Stimulated activated CD4-positive, alpha-beta T cell treated with anti-CD3 and anti-CD28 coated beads, Interleukin-2, amount 100 ng/mL, for 48 hours (primary cell): Measurements from ENCODE around the gene CLPX.
"Not testable (repeated sequence)": the region's sequence is repeated elsewhere in the genome, so short reads cannot be mapped to it uniquely, and the experiment has no call there.

ENCODE experiments used
- DNase-seq, 2 donors: peaks; one replicate each; pipeline ENCODE4 v3.0.0-alpha.2; 2020

CLPX gene

GRCh38 chr15:65165875-65166274 is 19.3 kb downstream of the CLPX start:
- DNase-seq: no peak

- DNase-seq: no peak
These were observed 21.0 kb downstream of the CLPX start for GRCh38 chr15:65164139-65164538.

GRCh38 chr15:65163041-65163440 is 22.1 kb downstream of the CLPX start:
- DNase-seq: no peak

GRCh38 chr15:65156692-65157091 is 28.4 kb downstream of the CLPX start:
- DNase-seq: no peak

- DNase-seq: no peak
These were observed 30.4 kb downstream of the CLPX start for GRCh38 chr15:65154720-65155119.

GRCh38 chr15:65147902-65148301 is 37.2 kb downstream of the CLPX start:
- no peak for DNase-seq

GRCh38 chr15:65146438-65146837 is 38.7 kb downstream of the CLPX start:
- no peak for DNase-seq

GRCh38 chr15:65138631-65139030 is 46.5 kb downstream of the CLPX start:
- DNase-seq: not testable (repeated sequence)

GRCh38 chr15:65137893-65138292 is 47.2 kb downstream of the CLPX start:
- not testable (repeated sequence) for DNase-seq

- DNase-seq: not testable (repeated sequence)
These were observed 48.1 kb downstream of the CLPX start for GRCh38 chr15:65137089-65137488.

- no peak for DNase-seq
These were observed 50.6 kb downstream of the CLPX start for GRCh38 chr15:65134538-65134937.

GRCh38 chr15:65133548-65134200 is 51.5 kb downstream of the CLPX start, which contains the start of gene PDCD7:
Gene PDCD7 (minus strand): TSS chr15:65133808. CDS start chr15:65133781, 27 bp downstream.
- DNase-seq: peak; percentile 63 to 70

GRCh38 chr15:65132878-65133547 is 52.1 kb downstream of the CLPX start:
- peak; percentile 10 to 14 for DNase-seq

- no peak for DNase-seq
These were observed 54.2 kb downstream of the CLPX start for GRCh38 chr15:65130941-65131340.

GRCh38 chr15:65115542-65115941 is 69.6 kb downstream of the CLPX start:
- no peak for DNase-seq

- DNase-seq: no peak
These were observed 70.1 kb downstream of the CLPX start, which contains the start of gene UBAP1L for GRCh38 chr15:65115086-65115485. Gene UBAP1L (minus strand): TSS chr15:65115200. CDS start chr15:65106215, 8,985 bp downstream.

- DNase-seq: no peak
These were observed 74.4 kb downstream of the CLPX start for GRCh38 chr15:65110676-65111292.

- no peak for DNase-seq
These were observed 79.0 kb downstream of the CLPX start for GRCh38 chr15:65106011-65106590.

GRCh38 chr15:65105038-65105437 is 80.1 kb downstream of the CLPX start:
- DNase-seq: no peak

GRCh38 chr15:65102912-65103311 is 82.2 kb downstream of the CLPX start:
- DNase-seq: no peak

- DNase-seq: no peak
These were observed 83.0 kb downstream of the CLPX start for GRCh38 chr15:65101891-65102708.

- peak; percentile 64 to 66 for DNase-seq
These were observed 83.7 kb downstream of the CLPX start for GRCh38 chr15:65101411-65101890.

GRCh38 chr15:65100442-65100841 is 84.7 kb downstream of the CLPX start:
- no peak for DNase-seq
